Right ventricle myocardium superior (tissue), 1 donor: ENCODE measurements around the gene SOX6. TPM values are rescaled to one million over a fixed set of nuclear protein-coding genes. Genes with fewer than 3 reads are reported as not detected.
"Not testable (repeated sequence)": the region's sequence is repeated elsewhere in the genome, so short reads cannot be mapped to it uniquely, and the experiment has no call there.

Experiments used
- ATAC-seq: fragments of 200-7000 bp; cut with Tn5 transposase; one replicate; pipeline ENCODE4 v1.9.1; 2020; ENCODE audit warnings: mild to moderate bottlenecking; ENCODE audit not compliant: poor library complexity
- DNase-seq: peaks from one replicate; pipeline ENCODE4 v3.0.0-alpha.2; 2020
- intact Hi-C: fragments of 100-400 bp; cut with DNase I; formaldehyde crosslinking; loops from one replicate; pipeline ENCODE4 v1.11.2; 2022
- total RNA-seq: library from RNA; stranded (reverse); fragmentation: NEBNext Ultra II Directional; extraction: Animal tissue kit (Norgen Biotek cat#: 25700); gene quantifications from one replicate; pipeline ENCODE4 v1.2.1, GENCODE V29; 2021
- donor health status: DM: no; HTN: yes; CAD: no; lungs with severe emphysema.

The SOX6 gene
- total RNA-seq, 1 donor from 2014 or later: 15.8 TPM

DNA sequence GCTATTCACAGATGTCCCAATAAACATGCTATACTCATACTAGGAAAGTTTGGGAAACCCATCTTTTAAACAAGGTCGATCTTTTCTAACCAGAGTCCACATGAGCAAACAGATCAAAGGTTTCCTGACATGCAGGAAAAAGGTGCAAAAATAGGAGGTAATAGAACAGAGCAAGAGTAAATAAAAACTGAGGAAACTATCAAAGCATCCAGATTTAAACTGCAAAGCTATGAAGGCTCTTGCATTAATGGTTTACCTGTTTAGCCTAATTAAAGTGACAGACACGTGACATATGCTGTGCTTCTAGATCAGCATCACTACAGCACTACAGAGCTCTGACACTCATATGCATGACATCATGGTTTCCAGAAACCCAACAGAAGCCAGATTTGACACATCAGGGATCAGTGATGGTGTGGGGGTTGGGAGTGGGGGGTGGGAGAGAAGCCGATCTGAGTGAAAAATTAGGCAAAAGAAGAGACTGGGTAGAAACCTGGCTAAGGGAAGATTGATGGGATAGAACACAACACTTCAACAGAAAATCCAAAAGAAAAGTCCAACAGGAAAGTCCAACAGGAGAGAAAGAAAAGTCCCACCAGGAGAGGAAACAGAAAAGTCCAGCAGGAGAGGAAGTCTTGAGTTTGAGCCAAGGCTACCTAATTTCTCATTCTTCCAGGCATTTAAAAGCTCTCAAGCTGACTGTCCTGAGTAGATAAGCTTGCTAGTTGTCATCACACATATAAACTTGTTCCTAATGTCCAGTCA is 262.3 kb downstream of the SOX6 start:
- ATAC-seq: no peak
- DNase-seq: no peak
- intact Hi-C loops: no loop called here

DNA sequence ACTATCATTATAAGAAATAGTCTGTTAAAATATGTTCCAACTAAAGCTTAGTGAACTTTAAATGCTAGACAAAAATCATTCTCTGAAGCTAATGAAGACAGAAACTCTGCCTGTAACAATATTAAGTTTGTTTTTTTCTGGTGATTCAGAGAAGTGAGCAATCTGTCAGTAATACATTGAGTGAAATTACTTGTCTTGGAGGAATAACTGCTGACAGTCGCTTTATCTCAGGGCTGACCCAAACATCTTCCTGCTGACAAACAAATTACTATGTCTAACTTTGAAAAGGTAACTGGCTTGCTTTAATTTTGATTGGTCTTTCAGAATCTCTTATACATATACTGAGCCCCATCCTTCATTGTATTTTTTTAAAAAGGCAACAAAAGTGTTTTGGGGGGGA is 264.5 kb downstream of the SOX6 start:
- ATAC-seq: no peak
- intact Hi-C loops: no loop called here
- DNase-seq: no peak

DNA sequence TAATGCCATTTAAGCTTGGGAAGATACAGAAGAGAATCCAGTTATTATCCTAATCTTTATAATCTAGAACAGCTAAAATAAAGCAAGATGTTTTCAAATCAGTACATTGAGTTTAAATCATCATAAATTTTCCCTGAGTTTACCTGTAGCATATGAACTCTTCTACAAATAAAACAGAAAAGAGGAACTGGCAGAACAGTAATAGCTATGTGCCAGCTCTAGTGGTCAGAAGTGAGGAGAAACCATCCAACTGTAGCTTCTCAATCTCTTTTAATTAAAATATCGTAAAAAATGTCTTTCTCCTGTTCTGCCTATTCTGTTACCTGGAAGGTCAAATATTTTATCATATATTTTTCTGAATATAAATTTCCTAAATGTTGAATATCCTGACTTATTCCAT is 266.9 kb downstream of the SOX6 start:
- intact Hi-C loops: no loop called here
- no peak for ATAC-seq
- no peak for DNase-seq

DNA sequence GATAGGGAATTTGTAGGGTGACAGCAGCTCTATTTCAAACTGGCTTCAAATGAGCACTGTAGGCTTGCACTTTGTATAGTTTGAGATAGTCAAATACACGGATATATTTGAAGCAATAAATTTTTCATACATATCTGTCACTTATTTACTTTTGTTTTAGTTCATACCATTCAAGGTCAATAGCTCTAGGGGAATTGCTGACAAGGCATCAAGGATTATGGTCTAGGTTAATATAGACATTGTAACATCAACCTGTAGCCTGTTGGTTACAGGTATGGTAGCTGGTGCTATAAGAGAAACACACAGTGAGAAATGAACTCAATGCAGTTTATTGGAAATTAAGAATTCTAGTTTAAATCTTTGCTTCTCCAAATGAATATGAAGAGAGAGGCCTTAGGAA is 267.6 kb downstream of the SOX6 start:
- no peak for DNase-seq
- intact Hi-C loops: no loop called here

DNA sequence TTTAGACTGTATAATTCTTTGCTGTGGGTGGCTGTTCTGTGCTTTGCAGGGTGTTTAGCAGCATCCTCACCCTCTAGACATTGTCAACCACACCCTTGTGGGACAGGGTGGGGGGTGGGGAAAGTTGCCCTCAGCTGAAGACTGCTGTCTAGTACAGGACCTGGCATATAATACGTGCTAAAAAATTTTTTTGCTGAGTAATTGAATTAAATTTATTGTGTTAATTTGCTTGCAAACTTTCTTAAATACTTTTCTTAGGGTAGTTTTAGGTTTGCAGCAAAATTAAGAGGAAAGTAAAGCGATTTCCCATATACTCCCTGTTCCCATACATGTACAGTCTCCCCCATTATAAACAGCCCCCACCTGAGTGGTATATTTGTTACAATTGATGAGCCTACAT is 268.5 kb downstream of the SOX6 start:
- DNase-seq (no peak), ATAC-seq (no peak)
- intact Hi-C loops: no loop called here

More for the DNA sequence above, 267.6 kb downstream of the SOX6 start:
- no peak for ATAC-seq

DNA sequence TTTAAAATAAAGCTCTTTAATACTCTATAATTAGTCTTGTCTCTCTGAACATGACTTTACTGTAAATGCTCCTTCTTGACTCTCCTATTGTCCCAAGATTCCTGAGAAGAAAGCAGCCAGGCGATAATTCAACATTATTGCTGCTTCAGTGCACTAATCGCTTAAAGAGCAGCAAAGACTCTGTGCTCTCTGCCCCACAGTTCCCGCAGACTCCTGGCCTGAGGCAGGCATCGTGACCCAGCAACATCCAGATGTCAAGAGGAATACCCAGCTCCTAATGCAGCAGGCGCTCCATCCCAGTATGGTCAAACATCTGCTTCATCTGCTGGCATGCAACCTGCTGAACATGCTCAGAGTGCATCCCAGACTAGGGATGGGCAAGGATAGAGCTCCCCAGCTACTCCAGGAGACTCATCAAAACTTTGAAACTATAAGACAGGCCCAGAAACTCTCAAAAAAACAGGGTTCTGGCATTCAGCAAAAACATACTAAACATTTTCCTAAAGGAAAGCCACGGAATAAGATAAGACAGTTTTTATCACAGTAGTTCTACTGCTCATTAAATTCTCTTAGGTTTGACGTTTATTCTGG is 270.0 kb downstream of the SOX6 start:
- ATAC-seq (no peak), DNase-seq (no peak)
- intact Hi-C loops: no loop called here

DNA sequence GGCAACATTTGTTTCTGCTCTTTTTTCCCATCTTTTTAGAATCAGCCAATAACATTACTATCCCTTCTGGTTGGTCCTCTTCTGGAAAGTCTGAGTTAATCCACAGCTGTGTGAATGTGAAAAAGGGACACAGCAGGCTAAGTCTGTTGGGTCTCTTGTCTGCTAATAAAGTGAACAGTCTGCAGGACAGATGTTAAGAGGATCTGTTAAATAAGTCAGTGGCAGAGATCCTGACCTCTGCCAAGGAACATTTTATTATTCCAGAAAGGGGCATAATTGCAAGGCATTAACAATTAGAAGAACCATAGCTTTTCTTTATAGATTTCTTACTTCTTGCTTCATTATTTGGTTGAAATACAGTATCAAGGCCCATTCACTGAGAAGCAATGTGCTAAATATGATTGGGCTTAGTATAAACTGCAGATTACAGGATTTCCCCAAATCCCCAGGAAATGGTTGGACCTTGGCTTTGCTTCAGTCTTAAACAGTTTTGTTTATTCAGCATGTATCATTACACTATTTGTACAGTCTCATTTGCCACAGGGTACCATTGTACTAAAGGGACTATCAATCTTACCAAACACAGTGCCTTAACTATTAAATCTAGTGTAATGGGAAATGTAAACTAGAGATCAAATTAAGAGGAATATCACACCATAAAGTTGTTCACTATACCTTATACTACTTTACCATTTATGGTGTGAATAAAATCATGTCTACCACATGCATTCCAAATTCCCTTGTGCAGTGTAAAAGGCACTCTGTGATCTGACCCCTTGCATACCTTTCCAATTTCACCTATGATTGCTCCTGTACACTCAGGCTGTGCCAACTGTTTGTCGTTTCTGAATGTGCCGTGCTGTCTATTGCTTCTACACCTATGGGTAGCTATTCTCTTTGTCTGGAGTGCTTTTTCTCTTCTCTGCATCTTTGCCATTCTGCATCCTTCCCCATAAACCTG is 274.0 kb downstream of the SOX6 start:
- DNase-seq (no peak), ATAC-seq (no peak)
- intact Hi-C loops: no loop called here

DNA sequence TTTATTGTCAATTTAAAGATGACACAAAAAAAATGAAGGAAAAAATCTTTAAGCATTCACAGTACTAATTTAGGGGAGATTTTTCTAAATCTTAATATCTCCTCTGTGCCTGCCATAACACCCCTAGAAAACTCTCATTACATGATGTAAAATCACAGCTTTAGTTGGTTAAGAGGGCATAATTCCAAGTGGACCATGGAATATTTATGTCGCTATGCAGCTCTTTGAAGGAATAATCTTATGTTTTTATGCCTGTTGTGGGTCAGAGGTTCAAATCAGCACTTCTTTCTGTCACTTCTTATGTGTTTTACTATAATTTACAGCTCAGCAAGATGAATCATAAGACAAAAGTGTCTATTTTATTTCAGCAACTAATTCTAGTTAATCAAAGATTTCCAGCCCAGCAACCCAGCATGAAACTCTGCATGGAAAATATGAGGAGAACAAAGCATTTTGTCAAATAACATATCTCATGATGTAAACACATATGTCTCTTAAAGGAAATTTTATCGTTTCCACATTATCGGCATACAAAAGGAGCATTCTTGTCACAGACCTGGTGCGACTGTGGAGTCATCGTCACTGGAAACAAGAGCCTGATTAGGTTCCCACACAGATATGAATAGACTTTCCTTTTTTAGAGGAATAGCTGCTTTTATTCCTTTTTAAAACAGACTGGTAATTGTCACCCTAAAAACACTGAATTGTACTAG is 274.8 kb downstream of the SOX6 start:
- DNase-seq (no peak), ATAC-seq (no peak)
- intact Hi-C loops: no loop called here

DNA sequence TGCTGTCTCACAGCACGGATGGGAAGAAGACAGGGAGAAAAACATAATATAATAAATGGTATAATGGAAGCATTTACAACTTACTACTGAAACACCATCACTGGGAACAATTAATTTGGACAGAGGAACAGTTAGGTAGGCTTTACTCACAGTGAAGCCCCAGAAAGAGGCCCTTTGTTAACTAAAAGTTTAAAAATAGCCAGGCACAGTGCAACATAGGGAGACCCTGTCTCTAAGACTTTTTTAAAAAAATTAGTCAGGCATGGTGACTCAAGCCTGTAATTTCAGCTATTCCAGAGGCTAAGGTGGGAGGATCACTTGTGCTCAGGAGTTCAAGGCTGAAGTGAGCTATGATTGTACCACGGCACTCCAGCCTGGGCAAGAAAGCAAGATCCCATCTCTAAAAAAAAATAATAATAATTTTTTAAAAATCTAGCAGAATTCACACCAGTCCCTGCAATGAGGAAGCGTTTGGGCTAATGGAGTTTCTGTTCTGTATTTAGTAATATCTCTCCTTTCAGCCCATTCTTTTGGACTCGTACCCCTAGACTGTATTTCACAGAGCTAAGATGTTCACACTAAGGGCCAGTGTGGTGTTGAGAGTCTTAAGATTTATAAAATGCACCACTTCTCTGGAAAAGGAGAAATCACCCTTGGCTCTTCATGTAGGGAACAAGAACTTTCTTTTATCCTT is 275.5 kb downstream of the SOX6 start:
- intact Hi-C loops: no loop called here
- no peak for DNase-seq

DNA sequence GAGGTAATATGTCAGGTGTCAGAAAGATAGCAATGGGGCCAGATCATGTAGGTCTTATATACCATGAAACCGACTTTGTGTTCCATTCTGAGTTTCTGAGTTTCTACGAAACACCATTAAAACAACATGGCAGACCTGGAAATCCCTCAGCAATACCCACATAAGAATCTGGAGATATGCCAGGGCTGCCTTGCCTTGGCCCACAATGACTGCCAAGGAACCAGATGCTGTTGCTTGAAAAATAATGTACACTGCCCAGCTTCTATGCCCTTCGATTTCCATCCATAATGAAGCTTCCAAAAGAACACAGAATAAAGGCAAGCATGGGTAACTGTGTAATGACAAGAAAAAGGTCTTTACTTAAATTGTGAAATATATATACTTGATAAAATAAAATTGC is 277.4 kb downstream of the SOX6 start:
- DNase-seq (no peak), ATAC-seq (no peak)
- intact Hi-C loops: no loop called here

More for the DNA sequence above, 275.5 kb downstream of the SOX6 start:
- no peak for ATAC-seq

DNA sequence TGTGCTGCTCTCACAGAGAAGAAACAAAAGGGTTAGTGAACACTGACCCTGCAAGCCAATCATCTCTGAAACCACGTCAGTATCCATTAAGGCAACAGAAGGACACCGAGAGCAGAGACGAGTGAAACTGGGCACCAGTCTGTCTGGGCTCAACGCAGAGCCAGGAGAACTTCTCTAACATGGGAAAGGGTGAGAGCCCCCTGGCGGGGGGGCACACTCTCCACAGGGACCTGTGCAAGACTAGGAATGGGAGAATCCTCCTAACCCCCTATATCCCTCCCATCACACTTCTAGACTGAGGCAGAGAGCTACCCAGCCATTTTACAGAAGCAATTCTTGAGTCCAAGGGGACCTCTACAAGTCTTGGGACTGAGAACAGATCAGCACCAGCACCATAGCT is 285.8 kb downstream of the SOX6 start:
- intact Hi-C loops: no loop called here
- DNase-seq: no peak
- ATAC-seq: no peak

DNA sequence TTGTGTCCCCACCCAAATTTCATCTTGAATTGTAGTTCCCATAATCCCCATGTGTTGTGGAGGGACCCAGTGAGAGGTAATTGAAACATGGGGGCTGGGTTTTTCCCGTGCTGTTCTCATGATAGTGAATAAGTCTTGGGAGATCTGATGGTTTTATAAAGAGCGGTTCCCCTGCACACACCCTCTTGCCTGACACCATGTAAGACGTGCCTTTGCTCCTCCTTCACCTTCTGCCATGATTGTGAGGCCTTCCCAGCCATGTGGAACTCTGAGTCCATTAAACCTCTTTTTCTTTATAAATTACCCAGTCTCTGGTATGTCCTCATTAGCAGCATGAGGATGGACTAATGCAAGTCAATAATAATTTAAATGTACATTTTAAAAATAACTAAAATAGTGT is 289.1 kb downstream of the SOX6 start:
- intact Hi-C loops, ATAC-seq, DNase-seq: not testable (repeated sequence)

DNA sequence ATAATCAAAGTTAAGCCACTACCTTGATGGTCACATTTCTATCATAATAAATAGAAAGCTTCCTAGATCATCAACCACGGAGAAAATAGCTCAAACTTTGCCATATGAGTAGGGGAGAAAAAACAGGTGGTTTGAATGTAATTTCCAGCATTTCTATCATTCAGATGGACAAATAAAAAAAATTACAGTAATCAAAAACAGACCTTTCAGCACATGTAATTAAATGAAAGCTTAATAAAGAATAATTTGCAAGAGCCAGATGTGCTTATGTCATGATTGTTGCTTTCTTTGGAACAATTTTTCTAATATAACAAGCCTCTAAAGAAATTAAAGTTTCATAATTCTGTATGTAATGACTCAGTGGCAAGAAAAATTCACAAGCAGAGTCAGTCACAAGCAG is 297.0 kb downstream of the SOX6 start:
- intact Hi-C loops: no loop called here
- no peak for DNase-seq
- ATAC-seq: no peak

DNA sequence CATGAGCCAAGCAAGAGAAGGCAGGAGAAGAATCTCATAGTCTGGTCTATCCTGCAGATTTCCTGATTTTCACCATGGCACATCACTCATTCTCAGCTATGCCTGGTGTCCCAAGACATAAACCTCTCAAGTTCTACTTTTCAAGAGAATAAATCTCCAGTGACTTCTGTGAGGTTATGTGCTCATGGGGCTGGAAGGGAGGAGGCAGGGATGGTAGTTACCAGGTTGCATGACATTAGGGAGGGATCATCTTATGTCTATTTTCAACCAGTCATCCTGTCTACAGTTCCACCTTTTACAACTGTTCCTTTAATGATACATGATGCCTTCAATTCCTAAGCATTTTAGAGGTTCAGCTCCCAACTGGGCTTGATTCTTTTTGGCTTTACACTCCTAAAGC is 297.7 kb downstream of the SOX6 start:
- DNase-seq: no peak
- intact Hi-C loops: no loop called here
- ATAC-seq: no peak

DNA sequence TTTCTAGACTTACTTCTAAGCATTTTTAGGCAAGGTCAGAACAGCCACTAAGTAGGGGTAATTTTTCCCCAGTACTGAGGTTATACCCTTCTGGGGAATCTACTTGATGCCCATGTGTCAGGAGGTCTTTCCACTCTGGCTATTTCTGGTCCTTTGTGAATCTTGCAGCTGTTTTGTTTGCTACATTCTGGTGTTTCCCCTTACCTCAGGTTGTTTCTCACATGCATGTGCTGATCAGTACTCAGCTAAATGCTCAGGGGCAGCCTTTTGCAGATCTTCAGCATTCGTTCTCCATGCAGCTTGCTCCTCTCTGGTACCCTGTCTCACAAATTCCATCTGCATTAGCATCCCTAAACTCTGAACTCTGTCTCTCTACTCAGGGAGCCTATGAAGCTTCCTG is 303.6 kb downstream of the SOX6 start:
- no peak for DNase-seq
- no peak for ATAC-seq
- intact Hi-C loops: no loop called here

DNA sequence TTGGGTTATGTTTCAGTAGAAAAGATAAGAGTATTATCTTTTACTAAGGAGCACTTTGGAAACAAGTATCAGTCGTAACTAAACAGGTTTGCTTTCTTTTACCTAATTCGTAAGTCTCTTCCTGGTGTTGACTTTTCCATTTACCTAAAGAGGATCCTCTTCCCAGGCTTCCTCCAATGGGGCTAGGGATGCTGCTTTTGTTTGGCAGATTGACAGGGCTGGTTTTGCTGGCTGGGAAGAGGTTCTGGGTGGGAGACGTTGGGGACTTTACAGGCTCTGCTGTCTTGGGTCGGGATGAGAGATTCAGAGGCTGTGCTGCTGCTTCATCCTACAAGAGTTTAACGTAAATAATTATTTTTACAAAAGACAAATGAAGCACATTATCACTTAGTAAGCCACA is 306.7 kb downstream of the SOX6 start:
- DNase-seq: no peak
- intact Hi-C loops: no loop called here
- no peak for ATAC-seq

DNA sequence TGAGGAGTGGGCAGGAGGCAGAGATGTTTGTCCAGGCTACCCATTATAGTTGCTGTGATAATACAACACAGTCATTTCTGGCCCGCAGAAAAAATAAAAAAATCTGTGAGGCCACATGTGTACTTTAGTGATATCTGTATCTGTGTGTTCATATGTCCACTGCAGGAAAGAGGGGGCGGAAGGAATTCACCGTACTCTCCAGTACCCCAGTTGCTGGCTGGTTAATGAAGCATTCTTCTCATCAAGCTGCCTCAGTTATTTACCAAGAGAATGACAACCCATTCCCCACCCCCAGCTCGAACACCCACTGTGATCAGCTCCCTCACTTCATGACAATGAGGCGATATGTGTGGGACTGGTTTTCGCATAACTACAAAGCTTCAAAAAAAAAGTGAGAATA is 309.3 kb downstream of the SOX6 start:
- DNase-seq (no peak), ATAC-seq (no peak)
- intact Hi-C loops: no loop called here

DNA sequence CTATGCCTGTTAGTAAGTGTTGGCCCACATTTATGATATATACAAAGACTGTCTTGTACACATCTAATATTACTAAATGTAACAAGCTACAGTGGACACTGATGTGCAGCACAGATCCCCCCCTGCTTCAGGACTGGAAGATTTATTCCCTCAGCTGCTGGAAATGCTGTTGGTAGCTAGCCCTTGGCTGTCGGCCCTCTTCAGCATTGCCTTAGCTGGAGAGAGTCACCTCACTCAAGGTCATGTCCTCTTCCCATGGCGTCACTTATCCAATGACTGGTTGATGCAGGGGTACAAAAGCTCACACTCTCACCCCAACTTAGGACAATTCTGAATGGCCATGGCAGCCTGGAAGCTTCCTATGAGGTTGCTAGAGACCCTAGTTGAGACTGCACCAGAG is 312.7 kb downstream of the SOX6 start:
- DNase-seq: peak; percentile 40
- ATAC-seq: peak; percentile 79
- intact Hi-C loops: no loop called here
